ENCODE data around the gene HPX. TPM values are rescaled to one million over a fixed set of nuclear protein-coding genes. Genes with fewer than 3 reads are reported as not detected.

The HPX gene
- total RNA-seq, 3 donors from 2014 or later = 2.0 to 7.0 (median 2.3) TPM

- intact Hi-C loops (cut with DNase I, micrococcal nuclease) = loop anchor here in 1 of 2 donors (5.0 kb wide), 1 partner anchor 69 kb away; no protein-coding TSS in a partner anchor
- Histone ChIP-seq H3K4me3 (no peak overlapping the region), H3K36me3 (ENCODE audit: low read depth) (no peaks in the 10 kb centered on the region), H3K9me3 (no peaks in the 10 kb centered on the region), H3K4me1 (ENCODE audit: low read depth) (no peaks in the 10 kb centered on the region)
- no peak for TF ChIP-seq CTCF (IDR thresholded peaks at IDR 0.05)
- ATAC-seq (peak; percentile 33), DNase-seq (no peak)
Observed at GRCh38 chr11:6437993-6438392, 2.8 kb downstream of the HPX start.

DNA sequence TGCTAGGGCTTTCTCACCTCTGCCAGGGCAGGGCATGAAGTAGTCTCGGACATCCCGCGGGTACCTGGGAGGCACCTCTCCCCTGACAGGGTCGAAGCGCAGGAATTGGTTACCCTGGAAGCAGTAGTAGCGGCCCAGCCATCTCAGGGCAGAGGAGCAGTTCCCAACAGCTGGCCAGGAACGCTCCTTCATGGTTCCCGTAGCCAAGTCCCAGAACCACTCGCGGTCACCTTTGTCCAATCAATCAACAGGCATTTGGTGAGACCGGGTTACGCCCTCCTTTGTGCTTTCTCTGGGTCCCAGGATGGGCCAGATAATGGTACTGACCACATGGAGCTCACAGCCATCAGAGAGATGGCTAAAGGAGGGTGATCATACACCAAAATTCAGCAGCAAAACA lies 3.4 kb downstream of the HPX start:
- intact Hi-C loops (cut with DNase I, micrococcal nuclease) = loop anchor here in 1 of 2 donors (5.0 kb wide), 1 partner anchor 70 kb away; no protein-coding TSS in a partner anchor
- no peak overlapping the region for H3K4me3 ChIP-seq
- no peaks in the 10 kb centered on the region for H3K4me1 ChIP-seq (ENCODE audit: low read depth)
- ATAC-seq = no peak
- no peaks in the 10 kb centered on the region for H3K9me3 ChIP-seq
- no peaks in the 10 kb centered on the region for H3K36me3 ChIP-seq (ENCODE audit: low read depth)
- no peak for DNase-seq
- no peak for TF ChIP-seq CTCF (IDR thresholded peaks at IDR 0.05)

- intact Hi-C loops (cut with DNase I, micrococcal nuclease) = no loop called here
- peak; percentile 35 for ATAC-seq
- H3K4me3 ChIP-seq = no peak overlapping the region
- DNase-seq = no peak
- H3K36me3 ChIP-seq (ENCODE audit: low read depth) = no peaks in the 10 kb centered on the region
- no peaks in the 10 kb centered on the region for H3K4me1 ChIP-seq (ENCODE audit: low read depth)
- H3K9me3 ChIP-seq = no peaks in the 10 kb centered on the region
- no peak for TF ChIP-seq CTCF (IDR thresholded peaks at IDR 0.05)
Observed at GRCh38 chr11:6433998-6434660, 6.7 kb downstream of the HPX start.

DNA sequence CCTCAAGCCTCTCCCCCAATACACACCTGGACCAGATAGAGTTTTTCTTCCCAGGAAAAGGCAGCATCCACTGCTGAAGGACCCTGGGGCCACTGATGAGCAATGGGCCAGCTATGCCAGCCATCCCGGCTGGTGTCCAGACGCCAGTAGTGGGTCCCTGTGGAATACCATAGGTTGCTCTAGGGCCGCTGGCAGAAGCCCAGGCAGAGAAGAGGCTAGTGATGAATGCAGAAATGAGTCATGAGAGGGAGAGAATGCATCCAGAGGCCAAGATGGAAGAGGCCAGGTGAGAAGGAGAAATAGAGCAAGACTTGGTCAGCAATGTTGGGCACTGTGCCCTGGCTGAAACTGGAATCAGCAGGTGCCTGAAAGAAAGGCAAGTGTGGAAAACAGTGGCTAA lies 8.9 kb downstream of the HPX start:
- intact Hi-C loops (cut with DNase I, micrococcal nuclease) = no loop called here
- TF ChIP-seq CTCF (IDR thresholded peaks at IDR 0.05) = no peak
- ATAC-seq (no peak), DNase-seq (no peak)
- H3K36me3 ChIP-seq (ENCODE audit: low read depth) = no peaks in the 10 kb centered on the region
- H3K4me1 ChIP-seq (ENCODE audit: low read depth) = no peaks in the 10 kb centered on the region
- H3K4me3 ChIP-seq = no peak overlapping the region
- no peaks in the 10 kb centered on the region for H3K9me3 ChIP-seq

- Histone ChIP-seq H3K36me3 (ENCODE audit: low read depth) (no peaks in the 10 kb centered on the region), H3K4me1 (ENCODE audit: low read depth) (no peaks in the 10 kb centered on the region), H3K4me3 (no peak overlapping the region), H3K9me3 (no peaks in the 10 kb centered on the region)
- ATAC-seq (no peak), DNase-seq (no peak)
- intact Hi-C loops (cut with DNase I, micrococcal nuclease) = no loop called here
- TF ChIP-seq CTCF (IDR thresholded peaks at IDR 0.05) = no peak
Observed at GRCh38 chr11:6427516-6427915, 13.3 kb downstream of the HPX start.

Measured in mucosa of descending colon (tissue), 3 donors.